Vagina (tissue), 2 donors: ENCODE measurements around the gene SMAD6. TPM values are rescaled to one million over a fixed set of nuclear protein-coding genes. Genes with fewer than 3 reads are reported as not detected.

Experiments
- DNase-seq, 2 donors: peaks; one replicate each; pipeline ENCODE4 v3.0.0-alpha.2; 2017; ENCODE audit errors: extremely low spot score in 2 of 2
- H3K27ac ChIP-seq: fragments of 200-600 bp; sonication (generic); one replicate; pipeline ENCODE4 v1.5.1; 2019
- H3K27me3 ChIP-seq: fragments of 200-600 bp; sonication (generic); one replicate; pipeline ENCODE4 v1.5.1; 2019
- H3K36me3 ChIP-seq, 2 donors: fragments of 200-600 bp; sonication (generic); one replicate each; pipeline ENCODE4 v1.5.1; 2017 to 2019
- H3K4me1 ChIP-seq: fragments of 200-600 bp; sonication (generic); one replicate; pipeline ENCODE4 v1.5.1; 2019
- H3K4me3 ChIP-seq, 2 donors: fragments of 200-600 bp; sonication (generic); 1 replicate in 1 of 2; 2 replicates in 1 of 2; pipeline ENCODE4 v1.5.1; 2016 to 2019
- H3K9me3 ChIP-seq: fragments of 200-600 bp; sonication (generic); one replicate; pipeline ENCODE4 v1.5.1; 2019
- POLR2A ChIP-seq, 2 donors: fragments of 450-650 bp; IDR thresholded peaks; one replicate each; pipeline ENCODE4 v1.6.1; 2017; ENCODE audit warnings: antibody characterized with exemption in 2 of 2, mild to moderate bottlenecking in 2 of 2, moderate library complexity in 2 of 2
- POLR2AphosphoS5 ChIP-seq, 2 donors: sonication (generic); formaldehyde crosslinking; IDR thresholded peaks; one replicate each; pipeline ENCODE4 v1.9.0; 2017; ENCODE audit warnings: antibody characterized with exemption in 2 of 2, mild to moderate bottlenecking in 2 of 2, low read depth in 1 of 2; ENCODE audit not compliant: insufficient read depth in 1 of 2
- intact Hi-C: fragments of 100-400 bp; cut with DNase I; formaldehyde crosslinking; loops from one replicate; pipeline ENCODE4 v1.15.1; 2023
- total RNA-seq: library from RNA; depleted of rRNA; stranded (reverse); fragments of >200 nt; gene quantifications from one replicate; pipeline ENCODE4 v1.2.3, GENCODE V29; 2016
- TF ChIP-seq, protein P1 (sequence below), 3 experiments: fragments of 450-650 bp in 2 of 3; fragments of 200-600 bp in 1 of 3; sonication (generic) in 1 of 3; IDR thresholded peaks; one replicate each; pipeline ENCODE4 v1.5.1; 2017 to 2019; ENCODE audit warnings: antibody characterized with exemption in 3 of 3, mild to moderate bottlenecking in 2 of 3, moderate library complexity in 2 of 3

The SMAD6 gene
- total RNA-seq, 1 donor from 2014 or later = 28.5 TPM

DNA sequence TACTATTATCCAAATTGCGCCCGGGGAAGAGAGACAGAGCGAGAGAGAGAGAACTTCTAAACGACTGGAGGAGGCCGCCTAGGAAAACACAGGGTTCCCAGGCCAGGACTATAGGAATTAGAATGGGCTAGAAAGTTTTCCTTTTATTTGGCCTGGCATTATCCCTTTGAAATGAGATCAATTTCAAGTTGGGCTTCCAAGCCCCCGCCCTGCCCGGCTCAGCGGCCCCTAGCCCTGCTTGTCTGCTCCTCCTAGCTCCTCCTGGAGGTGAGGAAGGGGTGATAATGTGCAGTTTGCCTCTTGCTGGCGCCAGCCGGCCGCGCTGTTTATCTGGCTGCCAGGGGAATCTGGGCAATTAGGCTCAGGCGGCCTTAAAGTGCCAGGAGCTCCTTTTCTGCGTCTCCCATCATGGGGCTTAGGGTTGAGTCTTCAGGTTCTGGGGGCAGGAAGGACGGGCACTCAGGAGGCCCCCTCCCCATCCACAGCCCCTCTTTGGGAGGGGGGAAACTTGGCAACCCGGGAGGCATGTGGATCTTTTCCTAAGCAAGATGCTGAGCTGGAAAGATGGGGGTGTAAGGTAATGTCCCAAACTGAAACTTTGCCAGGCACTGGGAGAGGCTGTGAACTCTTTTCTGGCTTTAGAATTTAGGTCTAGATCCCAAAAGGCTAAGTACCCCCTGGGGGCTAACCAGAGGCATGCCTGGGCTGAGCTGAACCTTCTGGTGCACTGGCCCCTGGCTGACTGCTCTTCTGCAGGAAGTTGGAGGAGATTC is 5.5 kb downstream of the SMAD6 start:
- intact Hi-C loops = loop anchor here (5.0 kb wide), 1 partner anchor 65 kb away; no protein-coding TSS in a partner anchor
- no peak for DNase-seq
- H3K4me3 ChIP-seq = peak overlapping the region; percentile 2 to 14
- H3K27me3 ChIP-seq = no peaks in the 10 kb centered on the region
- peak overlapping the region; percentile 65 for H3K27ac ChIP-seq
- H3K4me1 ChIP-seq = peaks cover 56% of the 10 kb centered on the region
- no peaks in the 10 kb centered on the region for H3K36me3 ChIP-seq
- peak in 1 of 2 donors; percentile 37 for TF ChIP-seq POLR2AphosphoS5 (IDR thresholded peaks at IDR 0.05; ENCODE audit: insufficient read depth in 1 of 2, low read depth in 1 of 2)
- TF ChIP-seq, protein P1, sequence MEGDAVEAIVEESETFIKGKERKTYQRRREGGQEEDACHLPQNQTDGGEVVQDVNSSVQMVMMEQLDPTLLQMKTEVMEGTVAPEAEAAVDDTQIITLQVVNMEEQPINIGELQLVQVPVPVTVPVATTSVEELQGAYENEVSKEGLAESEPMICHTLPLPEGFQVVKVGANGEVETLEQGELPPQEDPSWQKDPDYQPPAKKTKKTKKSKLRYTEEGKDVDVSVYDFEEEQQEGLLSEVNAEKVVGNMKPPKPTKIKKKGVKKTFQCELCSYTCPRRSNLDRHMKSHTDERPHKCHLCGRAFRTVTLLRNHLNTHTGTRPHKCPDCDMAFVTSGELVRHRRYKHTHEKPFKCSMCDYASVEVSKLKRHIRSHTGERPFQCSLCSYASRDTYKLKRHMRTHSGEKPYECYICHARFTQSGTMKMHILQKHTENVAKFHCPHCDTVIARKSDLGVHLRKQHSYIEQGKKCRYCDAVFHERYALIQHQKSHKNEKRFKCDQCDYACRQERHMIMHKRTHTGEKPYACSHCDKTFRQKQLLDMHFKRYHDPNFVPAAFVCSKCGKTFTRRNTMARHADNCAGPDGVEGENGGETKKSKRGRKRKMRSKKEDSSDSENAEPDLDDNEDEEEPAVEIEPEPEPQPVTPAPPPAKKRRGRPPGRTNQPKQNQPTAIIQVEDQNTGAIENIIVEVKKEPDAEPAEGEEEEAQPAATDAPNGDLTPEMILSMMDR (IDR thresholded peaks at IDR 0.05) = no peak
- no peaks in the 10 kb centered on the region for H3K9me3 ChIP-seq

GRCh38 chr15:66708389-66708788 is 6.4 kb downstream of the SMAD6 start:
- TF ChIP-seq POLR2A (IDR thresholded peaks at IDR 0.05) (no peak), POLR2AphosphoS5 (IDR thresholded peaks at IDR 0.05; ENCODE audit: insufficient read depth in 1 of 2, low read depth in 1 of 2) (no peak)
- TF ChIP-seq, protein P1 (IDR thresholded peaks at IDR 0.05) = no peak
- Histone ChIP-seq H3K36me3 (no peaks in the 10 kb centered on the region), H3K4me1 (peaks cover 56% of the 10 kb centered on the region), H3K27me3 (no peaks in the 10 kb centered on the region), H3K27ac (no peak overlapping the region), H3K9me3 (no peaks in the 10 kb centered on the region), H3K4me3 (no peak overlapping the region)
- intact Hi-C loops = loop anchor here (5.0 kb wide), 1 partner anchor 64 kb away; no protein-coding TSS in a partner anchor
- DNase-seq = no peak

DNA sequence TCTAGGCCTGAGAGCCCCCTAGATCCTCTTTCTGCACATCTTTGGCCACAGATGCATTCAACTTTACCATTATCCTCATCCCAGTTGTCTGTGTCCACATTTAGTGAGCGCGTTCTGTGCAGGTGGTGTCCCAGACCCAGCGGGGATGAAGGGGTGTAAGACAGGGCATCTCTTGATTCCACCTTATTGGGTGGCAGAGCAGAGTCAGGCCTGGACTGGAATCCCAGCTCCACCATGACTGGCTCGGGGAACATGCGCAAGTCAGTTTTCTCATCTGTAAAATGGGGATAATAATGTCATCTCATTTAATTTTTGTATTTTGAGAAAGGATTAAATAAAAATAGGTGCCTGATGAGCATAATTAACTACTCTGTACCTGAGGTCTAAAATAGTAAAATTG is 7.8 kb downstream of the SMAD6 start:
- no peak overlapping the region for H3K4me3 ChIP-seq
- no peaks in the 10 kb centered on the region for H3K9me3 ChIP-seq
- H3K27ac ChIP-seq = no peak overlapping the region
- no peaks in the 10 kb centered on the region for H3K27me3 ChIP-seq
- DNase-seq = no peak
- H3K36me3 ChIP-seq = no peaks in the 10 kb centered on the region
- intact Hi-C loops = loop anchor here (5.0 kb wide), 1 partner anchor 62 kb away; no protein-coding TSS in a partner anchor
- H3K4me1 ChIP-seq = peaks cover 55% of the 10 kb centered on the region
- TF ChIP-seq POLR2A (IDR thresholded peaks at IDR 0.05) = no peak
- TF ChIP-seq, protein P1 (IDR thresholded peaks at IDR 0.05) = no peak
- no peak for TF ChIP-seq POLR2AphosphoS5 (IDR thresholded peaks at IDR 0.05; ENCODE audit: insufficient read depth in 1 of 2, low read depth in 1 of 2)

DNA sequence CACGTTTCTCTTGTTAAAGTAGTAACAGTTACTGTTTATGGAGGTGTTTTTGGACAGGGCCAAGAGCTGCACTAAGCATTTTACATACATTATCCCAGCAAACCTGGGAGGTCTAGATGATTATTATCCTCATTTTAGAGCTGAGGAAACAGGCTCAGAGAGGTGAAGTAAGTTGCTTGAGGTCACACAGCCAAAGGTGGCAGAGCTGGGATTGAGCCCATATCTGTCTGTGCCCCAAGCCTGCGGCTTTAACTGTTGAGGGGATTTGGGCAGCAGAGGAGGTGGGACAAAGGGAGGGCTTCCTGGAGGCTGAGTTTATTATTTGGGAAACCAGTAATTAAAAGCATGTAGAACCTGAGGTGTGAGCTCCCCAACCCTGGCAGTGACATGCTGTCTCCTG is 9.2 kb downstream of the SMAD6 start:
- intact Hi-C loops = no loop called here
- peaks cover 55% of the 10 kb centered on the region for H3K4me1 ChIP-seq

More for the DNA sequence above, 9.2 kb downstream of the SMAD6 start:
- DNase-seq = no peak
- Histone ChIP-seq H3K36me3 (no peaks in the 10 kb centered on the region), H3K9me3 (no peaks in the 10 kb centered on the region), H3K27ac (no peak overlapping the region), H3K27me3 (no peaks in the 10 kb centered on the region), H3K4me3 (no peak overlapping the region)
- TF ChIP-seq, protein P1 (IDR thresholded peaks at IDR 0.05) = no peak
- no peak for TF ChIP-seq POLR2A (IDR thresholded peaks at IDR 0.05)
- TF ChIP-seq POLR2AphosphoS5 (IDR thresholded peaks at IDR 0.05; ENCODE audit: insufficient read depth in 1 of 2, low read depth in 1 of 2) = no peak
